H1 (cell line): ENCODE results near the gene DDX51. TPM values are rescaled to one million over a fixed set of nuclear protein-coding genes. Genes with fewer than 3 reads are reported as not detected.

Experiments used
- CHD7 ChIP-seq: fragments of 300-600 bp; sonication (generic); IDR thresholded peaks from 2 replicates; pipeline ENCODE4 v1.7.1; 2012; ENCODE audit warnings: low read length, moderate library complexity, mild to moderate bottlenecking, inconsistent platforms; ENCODE audit not compliant: insufficient replicate concordance
- CTBP2 ChIP-seq: IDR thresholded peaks from 2 replicates; pipeline ENCODE4 v1.7.0; 2011; ENCODE audit warnings: borderline replicate concordance, mild to moderate bottlenecking, moderate library complexity, mixed read lengths, low read length; ENCODE audit not compliant: insufficient read depth, insufficient read length
- E2F6 ChIP-seq: IDR thresholded peaks from 2 replicates; pipeline ENCODE4 v1.6.1; 2012; ENCODE audit warnings: inconsistent platforms
- MAX ChIP-seq: IDR thresholded peaks from 2 replicates; pipeline ENCODE4 v1.6.1; 2012; ENCODE audit warnings: inconsistent platforms
- POLR2A ChIP-seq, 2 experiments: IDR thresholded peaks; 1 replicate in 1 of 2; 2 replicates in 1 of 2; pipeline ENCODE4 v1.6.1; 2011; ENCODE audit warnings: low read depth in 2 of 2, low read length in 2 of 2, mild to moderate bottlenecking in 2 of 2; ENCODE audit errors: control extremely low read depth in 1 of 2
- POU5F1 ChIP-seq: IDR thresholded peaks from 2 replicates; pipeline ENCODE4 v1.6.1; 2011; ENCODE audit warnings: low read depth, mild to moderate bottlenecking, low read length, moderate library complexity
- SP1 ChIP-seq: IDR thresholded peaks from 2 replicates; pipeline ENCODE4 v1.6.1; 2011; ENCODE audit warnings: low read depth, low read length
- polyA plus RNA-seq, 7 experiments: library from polyadenylated mRNA; depleted of rRNA in 3 of 7; stranded (reverse) in 5 of 7; unstranded in 2 of 7; fragments of >200 nt in 5 of 7; fragments of 200-250 nt in 2 of 7; gene quantifications; 1 replicate in 5 of 7; 2 replicates in 1 of 7; 4 replicates in 1 of 7; pipeline versions ENCODE4 v1.2.1 to v1.2.3, GENCODE V29; 2011 to 2013; ENCODE audit warnings: missing spikeins in 2 of 7, mixed read lengths in 2 of 7
- total RNA-seq: library from RNA; stranded (reverse); fragmentation: NEBNext Ultra II Directional; extraction: Animal tissue kit (Norgen Biotek cat#: 25700); gene quantifications from 2 replicates; pipeline ENCODE4 v1.2.1, GENCODE V29; 2021

Gene DDX51
- total and polyA plus RNA-seq, 2 of the 8 experiments (the other 6 are each of a cell fraction or from before 2014, with no cell fraction given) = 11.2 to 24.4 TPM

GRCh38 chr12:132144115-132144809 is at the start of gene DDX51, which contains the start of gene NOC4L (continued):
- TF ChIP-seq CTBP2 = peak; percentile 81
- peak in 1 of 2 experiments; percentile 48; a peak in 1 of 3 replicates for TF ChIP-seq POLR2A (IDR thresholded peaks at IDR 0.05; ENCODE audit: control extremely low read depth in 1 of 2, low read depth in 2 of 2, low read length in 2 of 2)
- TF ChIP-seq POU5F1 = no peak
- peak; percentile 69; the same call in 1 of the 2 replicates for TF ChIP-seq SP1
- peak; percentile 42; the same call in 1 of the 2 replicates for TF ChIP-seq E2F6
- no peak for TF ChIP-seq CHD7
- peak; percentile 96 for TF ChIP-seq MAX
